PC-9 (cell line): Measurements from ENCODE around the gene ZNF407.

Experiments
- EZH2 ChIP-seq: fragments of 200-600 bp; sonication (generic); IDR thresholded peaks from 2 replicates; pipeline ENCODE4 v1.8.0; 2017; ENCODE audit warnings: antibody characterized with exemption, low read depth
- TF ChIP-seq, protein P1 (sequence below): fragments of 200-600 bp; sonication (generic); conservative IDR thresholded peaks from 2 replicates; pipeline ENCODE4 v1.6.1; 2017; ENCODE audit warnings: mixed run types, antibody characterized with exemption, mild to moderate bottlenecking, moderate library complexity

DNA sequence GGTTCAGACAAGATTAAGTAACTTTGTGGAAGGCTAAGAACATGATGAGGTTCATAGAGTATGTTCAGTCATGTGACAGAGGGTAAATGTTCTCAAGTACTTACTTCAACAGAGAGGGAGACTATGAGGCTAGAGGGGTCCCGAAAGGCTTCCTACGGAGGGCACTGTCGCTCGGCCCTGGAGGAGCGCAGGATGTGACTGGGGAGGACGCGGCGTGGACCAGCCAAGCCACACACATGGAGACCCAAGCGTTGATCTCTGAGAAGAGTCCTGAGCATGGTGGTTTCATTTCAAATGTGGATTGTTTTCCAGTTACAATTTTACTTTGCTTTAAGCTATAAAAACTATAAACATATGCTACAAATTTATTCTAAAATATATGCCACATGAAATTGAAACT, 383.8 kb downstream of the ZNF407 start:
- TF ChIP-seq, protein P1, sequence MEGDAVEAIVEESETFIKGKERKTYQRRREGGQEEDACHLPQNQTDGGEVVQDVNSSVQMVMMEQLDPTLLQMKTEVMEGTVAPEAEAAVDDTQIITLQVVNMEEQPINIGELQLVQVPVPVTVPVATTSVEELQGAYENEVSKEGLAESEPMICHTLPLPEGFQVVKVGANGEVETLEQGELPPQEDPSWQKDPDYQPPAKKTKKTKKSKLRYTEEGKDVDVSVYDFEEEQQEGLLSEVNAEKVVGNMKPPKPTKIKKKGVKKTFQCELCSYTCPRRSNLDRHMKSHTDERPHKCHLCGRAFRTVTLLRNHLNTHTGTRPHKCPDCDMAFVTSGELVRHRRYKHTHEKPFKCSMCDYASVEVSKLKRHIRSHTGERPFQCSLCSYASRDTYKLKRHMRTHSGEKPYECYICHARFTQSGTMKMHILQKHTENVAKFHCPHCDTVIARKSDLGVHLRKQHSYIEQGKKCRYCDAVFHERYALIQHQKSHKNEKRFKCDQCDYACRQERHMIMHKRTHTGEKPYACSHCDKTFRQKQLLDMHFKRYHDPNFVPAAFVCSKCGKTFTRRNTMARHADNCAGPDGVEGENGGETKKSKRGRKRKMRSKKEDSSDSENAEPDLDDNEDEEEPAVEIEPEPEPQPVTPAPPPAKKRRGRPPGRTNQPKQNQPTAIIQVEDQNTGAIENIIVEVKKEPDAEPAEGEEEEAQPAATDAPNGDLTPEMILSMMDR, result no peak
- TF ChIP-seq EZH2, result no peak
